GM21528 (cell line): ENCODE results near the gene RFXANK.
"Not testable (repeated sequence)": the region's sequence is repeated elsewhere in the genome, so short reads cannot be mapped to it uniquely, and the experiment has no call there.

Source experiments
- ATAC-seq: cut with Tn5 transposase; IDR thresholded peaks from one replicate; pipeline ENCODE4 v1.9.1; 2021; ENCODE audit warnings: mild to moderate bottlenecking, moderate library complexity; ENCODE audit not compliant: unreplicated experiment, low FRiP score

Gene RFXANK

DNA sequence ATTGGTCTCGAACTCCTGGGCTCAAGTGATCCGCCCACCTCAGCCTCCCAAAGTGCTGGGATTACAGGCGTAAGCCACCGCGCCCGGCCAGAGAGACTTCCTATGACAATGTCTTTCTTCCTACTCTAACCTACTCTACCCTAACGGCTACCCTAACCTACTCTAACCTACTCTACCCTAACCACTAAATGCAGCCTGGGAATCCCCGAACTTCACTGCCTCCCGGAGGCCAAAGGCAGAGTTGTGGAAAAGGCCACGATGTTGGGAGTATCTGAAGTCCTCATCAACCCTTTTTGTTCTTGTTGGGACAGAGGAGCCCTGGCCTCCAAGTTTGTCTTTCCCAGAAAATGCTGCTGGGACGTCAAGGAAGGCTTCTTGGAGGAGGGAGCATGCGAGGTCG is 12.1 kb downstream of the RFXANK start:
- no peak for ATAC-seq

DNA sequence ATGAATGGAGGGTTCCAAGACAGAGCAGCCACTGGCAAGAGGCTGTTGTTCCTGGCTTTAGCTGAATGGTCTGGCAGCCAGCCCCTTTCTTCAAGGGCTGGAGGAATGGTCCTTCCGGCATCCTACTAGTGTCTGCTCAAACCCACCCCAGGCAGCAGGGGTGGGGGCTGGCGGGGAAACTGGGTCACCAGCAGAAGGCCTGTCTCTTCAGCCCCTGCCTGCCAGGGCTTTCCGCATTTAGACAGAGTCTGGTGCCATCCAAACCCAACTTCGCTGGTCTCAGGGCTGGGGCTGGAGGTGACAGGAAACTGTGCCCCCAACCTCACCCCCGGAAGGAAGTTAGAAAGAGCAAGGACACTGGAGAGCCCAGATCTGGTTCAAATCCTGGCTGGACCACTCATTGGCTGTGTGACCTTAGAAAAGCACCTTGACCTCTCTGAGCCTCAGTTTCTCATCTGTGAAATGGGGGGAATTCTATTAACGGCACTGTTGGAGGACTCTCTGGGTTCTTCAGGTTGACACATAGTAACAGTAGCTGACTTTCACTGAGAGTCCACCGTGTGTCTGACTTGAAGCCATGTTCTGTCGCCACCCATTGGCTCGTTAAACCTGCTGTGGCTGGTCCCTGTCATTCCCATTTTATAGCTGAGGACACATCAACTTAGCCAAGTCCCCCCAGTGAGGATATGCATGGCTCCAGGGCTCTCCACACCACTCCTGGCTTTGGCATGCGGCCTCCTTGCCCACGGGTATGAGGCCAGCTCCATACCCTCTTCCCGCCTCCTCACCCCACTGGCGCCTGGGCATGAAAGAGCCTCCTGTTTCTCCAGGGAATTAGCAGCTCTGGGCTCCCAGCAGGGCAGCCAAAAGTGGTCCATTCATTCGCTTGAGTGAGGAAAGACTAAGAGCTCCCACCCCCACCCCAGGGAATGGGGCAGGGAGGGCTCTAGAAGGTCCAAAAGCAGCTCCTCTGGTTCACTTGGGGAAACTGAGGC is 13.7 kb downstream of the RFXANK start:
- no peak for ATAC-seq

DNA sequence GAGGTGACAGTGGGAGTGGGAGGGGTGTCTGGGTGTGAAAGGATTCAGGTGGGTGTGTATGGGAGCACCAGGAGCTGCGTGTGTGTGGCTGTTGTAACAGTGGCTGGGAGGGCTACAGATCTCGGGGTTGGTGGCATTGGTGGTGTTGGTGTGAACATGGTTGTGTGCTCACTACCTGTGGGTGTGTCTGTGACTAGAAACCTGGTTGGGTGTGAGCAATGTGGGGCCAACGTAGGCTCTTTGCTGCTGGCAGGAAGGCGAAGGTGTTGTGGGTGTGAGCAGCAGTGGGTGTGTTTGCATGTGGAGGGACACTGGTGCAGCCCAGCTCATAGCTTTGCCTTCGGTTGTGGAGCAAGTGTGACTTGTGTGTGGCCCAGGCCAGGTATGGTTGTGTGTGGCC is 14.9 kb downstream of the RFXANK start:
- no peak for ATAC-seq

DNA sequence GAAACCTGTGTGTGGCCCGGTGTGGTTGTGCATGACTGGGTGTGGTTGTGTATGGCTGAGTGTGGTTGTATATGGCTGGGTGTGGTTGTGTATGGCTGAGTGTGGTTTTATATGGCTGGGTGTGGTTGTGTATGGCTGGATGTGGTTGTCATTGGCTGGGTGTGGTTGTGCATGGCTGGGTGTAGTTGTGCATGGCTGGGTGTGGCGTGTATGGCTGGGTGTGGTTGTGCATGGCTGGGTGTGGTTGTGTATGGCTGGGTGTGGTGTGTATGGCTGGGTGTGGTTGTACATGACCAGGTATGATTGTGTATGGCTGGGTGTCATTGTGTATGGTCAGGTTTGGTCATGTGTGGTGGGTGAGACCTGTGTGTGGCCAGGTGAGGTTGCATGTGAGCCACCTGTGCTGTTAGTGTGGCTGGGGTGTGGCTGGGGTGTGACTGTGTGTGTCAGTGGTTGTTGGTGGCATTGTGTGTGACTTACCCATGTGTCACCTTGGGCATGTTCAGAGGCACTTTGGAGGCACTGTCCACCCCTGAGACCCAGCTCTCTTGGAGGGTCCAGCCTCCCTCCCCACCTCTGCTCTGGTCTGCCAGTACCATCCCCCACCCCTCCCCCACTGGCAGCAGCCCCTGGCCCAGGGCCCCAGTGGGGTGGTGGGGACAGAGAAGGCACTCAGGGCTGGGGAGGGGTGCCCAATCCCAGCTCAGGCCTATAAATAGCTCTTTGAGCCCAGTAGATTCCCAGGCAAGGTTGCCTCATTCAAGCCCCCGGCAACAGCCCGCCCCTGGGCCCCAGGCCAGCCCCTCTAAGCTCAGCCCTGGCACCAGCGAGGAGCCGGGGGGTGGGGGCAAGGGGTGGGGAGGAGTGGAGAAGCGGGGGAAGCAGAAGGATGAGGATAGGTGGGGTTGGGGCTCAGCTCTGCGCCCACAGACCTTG is 15.8 kb downstream of the RFXANK start:
- no peak for ATAC-seq

DNA sequence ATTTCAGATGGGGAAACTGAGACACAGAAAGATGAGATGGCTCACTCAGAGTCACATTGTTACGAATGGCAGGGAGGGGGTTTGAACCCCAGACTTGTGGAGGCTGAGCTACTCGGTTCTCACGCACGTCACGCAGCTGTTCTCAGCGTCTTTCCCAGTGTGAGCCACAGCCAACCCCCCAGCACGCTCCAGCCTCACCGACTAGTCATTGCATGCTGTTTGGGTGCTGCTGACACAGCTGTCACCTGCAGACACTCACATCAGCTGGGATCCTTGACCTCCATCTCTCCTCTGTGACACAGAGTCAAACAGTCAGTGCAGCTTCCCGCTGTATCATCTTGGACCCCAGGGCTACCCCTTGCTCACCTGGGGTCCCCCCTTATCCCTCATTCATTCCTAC is 17.3 kb downstream of the RFXANK start:
- no peak for ATAC-seq

DNA sequence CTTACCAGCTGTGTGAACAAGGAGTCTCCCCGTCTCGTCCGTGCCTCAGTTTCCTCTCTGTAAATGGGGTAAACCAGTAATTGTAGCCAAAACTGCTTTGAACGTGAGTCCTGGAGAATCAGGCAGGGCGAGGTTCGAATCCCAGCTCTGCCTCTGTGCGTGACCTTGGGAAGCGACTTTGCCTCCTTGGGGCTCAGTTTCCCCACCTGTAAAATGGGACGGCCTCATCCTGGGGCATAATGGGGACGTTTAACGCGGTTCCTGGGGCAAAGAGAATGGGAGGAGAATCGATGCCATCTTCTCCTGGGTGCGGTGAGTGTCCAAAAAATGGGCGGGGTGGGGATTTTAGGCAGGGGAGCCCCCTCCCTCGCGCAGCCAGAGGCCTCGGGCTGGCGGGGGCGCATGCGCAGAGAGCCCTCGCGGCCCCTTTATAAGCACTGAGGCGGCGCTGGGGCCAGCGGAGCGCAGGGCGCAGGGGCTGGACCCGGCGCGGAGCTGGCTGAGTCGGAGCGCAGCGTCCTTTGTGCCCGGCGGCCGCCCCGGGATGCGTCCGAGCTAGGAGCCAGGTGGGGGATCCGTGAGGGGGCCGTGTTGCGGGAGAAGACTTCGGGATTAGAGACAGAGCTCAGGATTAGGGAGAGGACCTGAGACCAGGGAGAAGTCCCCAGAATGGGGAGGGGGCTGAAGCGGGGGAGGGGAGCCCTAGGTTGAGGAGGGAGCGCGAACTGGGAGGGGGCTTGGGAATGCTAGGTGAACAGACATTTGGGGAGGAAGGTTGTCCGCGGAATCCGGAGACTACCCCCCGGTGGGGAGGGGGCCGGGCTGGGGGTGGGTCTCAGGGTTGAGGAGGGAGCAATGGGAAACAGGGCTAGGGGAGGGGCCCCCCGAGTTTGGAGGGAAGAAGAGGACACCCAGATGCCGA is 19.7 kb downstream of the RFXANK start, which contains the start of gene NCAN:
TSS of gene NCAN (plus strand) at position 460 of the 922 bp plus-strand sequence. CDS start 4,996 bp downstream, outside the sequence.
- no peak for ATAC-seq

DNA sequence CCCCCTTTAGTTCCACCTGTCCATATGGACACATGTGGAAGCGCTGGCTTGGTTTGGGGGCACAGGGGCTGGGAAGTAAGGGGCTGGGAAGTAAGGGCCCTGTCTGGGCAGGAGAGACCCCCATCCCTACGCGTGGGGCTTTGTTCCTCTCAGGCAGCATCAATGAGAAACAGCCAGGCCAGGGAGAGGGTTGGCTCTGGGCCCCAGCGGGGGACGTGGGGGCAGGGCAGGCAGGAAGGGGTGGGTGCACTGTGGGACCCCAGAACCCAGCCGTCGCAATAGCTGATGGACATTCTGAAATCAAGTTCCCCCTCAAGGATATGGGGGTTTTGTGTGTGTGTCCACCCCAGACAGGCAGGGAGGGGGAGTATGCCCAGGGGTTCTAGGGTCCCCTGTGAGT is 20.9 kb downstream of the RFXANK start:
- ATAC-seq: no peak

DNA sequence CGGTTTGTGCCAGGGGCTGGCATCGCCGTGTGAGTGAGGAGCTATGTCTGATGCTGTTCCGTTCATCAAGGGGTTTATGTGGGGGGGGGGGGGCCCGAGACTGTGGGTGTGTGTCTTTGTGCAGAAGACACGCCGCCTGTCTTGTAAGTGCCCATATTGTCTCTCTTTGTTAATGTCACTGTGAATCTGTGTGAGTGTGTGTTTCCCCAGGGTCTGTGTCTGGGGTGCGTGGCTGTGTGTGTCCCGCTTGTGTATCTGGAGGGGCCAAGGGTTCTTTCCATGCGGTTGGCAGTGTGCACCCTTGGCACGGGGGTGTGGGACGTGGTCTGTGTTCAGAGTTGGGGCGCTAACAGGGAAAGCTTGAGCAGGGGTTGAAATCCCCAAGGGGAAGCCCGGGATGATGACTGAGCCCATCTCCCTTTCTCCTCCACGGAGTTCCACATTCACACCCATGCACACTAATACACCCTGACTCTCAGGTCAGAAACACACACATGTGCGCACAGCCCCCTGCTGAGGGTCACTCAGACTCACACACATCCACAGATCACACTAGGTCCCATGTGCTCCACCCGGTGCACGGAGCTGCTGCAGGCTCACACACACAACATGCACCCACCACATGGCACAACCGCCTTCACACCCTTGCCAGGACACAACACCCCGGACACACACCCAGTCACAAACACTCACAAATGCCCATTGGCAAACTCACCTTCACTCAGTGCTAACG is 21.5 kb downstream of the RFXANK start:
- ATAC-seq: no peak

DNA sequence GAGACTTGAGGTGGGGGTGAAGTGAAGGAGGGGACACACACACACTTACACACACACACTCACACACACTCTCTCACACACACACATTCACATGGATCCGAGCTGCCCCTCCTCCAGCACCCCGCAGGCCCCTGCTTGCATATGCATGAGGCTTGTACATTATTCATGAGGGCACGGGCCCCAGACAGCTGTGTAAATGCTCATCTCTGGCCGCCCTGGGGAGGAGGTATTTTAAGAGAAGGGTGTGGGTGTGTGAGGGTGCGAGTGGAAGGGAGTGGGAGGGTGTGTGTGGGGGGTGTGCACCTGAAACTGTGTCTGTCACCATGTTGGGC is 22.1 kb downstream of the RFXANK start:
- no peak for ATAC-seq

DNA sequence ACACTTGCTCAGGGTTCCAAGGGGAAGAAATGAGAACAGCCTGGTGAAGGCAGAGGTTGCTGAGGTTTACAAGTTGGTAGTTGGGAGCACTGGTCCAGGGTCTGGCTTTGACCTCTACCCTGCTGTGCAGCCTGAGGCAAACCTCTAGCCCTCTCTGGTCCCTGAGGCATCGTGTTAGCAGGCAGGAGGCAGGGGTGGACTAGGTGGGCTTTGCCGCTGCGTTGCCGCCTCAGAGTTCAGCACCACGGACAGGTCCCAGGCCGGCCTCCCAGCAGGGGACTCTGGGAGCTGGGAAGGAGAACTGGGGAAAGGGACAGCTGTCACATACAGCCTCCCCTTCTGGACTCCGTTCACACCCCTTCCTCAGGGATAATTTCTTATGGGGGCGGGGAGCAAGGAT is 22.8 kb downstream of the RFXANK start:
- ATAC-seq: no peak

DNA sequence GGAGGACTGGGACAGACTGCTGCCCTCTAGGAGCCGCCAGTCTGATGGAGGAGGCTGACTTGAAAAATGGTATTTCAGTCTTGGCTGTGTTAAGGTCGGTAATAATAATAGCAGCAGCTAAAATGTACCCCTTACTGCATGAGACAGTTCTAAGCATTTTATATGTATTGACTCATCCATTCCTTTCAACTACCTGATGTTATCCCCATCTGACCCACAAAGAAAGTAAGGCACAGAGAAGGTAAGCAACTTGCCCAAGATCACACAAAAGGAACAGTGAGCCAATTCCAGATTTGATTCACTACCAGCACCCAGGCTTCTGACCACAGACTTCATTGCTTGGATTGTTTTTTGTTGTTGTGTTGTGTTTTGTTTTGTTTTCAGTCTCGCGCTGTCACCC is 23.7 kb downstream of the RFXANK start:
- ATAC-seq: no peak

DNA sequence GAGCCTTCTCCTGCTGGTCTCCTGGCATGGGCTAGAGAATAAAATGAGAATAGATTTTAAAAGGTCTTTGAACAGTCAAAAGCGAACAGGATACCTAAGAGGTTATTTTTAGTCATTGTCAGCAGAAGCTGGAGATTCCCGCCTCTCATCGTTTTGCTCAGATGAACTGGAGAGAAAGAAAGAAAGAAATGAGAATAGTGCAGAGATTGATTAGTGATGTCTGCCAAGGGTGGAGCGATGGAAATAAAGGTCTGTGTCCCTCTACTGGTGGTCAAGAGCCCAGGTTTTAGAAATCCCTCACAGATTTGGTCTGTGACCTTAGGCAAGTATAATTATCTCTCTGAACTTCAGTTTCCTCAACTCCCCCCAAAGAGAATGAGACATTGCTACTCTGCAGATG is 25.0 kb downstream of the RFXANK start:
- no peak for ATAC-seq

DNA sequence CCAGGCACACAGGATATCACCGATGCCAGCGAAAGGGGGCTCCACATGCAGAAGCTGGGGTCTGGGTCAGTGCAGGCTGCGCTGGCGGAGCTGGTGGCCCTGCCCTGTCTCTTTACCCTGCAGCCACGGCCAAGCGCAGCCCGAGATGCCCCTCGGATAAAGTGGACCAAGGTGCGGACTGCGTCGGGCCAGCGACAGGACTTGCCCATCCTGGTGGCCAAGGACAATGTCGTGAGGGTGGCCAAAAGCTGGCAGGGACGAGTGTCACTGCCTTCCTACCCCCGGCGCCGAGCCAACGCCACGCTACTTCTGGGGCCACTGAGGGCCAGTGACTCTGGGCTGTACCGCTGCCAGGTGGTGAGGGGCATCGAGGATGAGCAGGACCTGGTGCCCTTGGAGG is 26.9 kb downstream of the RFXANK start:
- ATAC-seq: no peak

DNA sequence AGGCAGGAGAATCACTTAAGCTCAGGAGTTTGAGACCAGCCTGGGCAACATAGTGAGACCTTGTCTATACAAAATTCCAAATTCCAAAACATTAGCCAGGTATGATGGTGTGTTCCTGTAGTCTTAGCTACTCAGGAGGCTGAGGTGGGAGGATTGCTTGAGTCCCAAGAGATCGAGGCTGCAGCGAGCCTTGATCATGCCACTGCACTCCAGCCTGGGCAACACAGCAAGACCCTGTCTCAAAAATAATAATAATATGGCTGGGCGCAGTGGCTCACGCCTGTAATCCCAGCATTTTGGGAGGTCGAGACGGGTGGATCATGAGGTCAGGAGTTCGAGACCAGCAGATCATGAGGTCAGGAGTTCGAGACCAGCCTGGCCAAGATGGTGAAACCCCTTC is 28.9 kb downstream of the RFXANK start:
- not testable (repeated sequence) for ATAC-seq

DNA sequence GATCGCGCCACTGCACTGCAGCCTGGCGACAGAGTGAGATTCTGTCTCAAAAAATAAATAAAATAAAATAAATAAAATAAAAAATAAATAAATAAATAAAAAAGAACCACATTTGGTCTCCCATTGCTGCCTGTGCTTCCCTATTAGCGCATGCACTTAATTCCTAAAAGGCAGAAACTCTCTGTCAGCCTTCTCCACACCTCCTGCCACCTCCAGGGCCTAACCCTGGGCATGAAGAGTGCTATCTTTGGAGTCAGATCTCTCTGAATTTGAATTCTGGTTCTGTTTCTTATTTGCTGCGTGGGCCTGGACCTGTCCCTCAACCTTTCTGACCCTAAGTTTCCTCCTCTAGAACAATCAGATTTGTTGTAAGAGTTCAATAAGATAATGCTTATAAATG is 31.0 kb downstream of the RFXANK start:
- ATAC-seq: no peak

DNA sequence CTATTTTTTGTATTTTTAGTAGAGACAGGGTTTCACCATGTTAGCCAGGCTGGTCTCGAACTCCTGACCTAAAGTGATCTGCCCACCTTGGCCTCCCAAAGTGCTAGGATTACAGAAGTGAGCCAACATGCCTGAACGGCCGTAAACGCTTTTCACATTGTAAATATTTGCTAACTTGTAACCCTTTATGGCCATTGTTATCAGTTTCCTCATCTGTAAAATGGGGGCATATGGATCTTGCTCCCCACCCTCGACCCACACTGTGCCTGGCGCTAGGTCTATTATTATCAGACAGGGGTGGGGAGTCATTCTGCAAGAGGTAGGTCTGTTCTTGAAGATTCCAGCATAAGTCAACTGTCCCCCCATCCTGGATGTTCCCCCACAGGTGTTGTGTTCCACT is 31.6 kb downstream of the RFXANK start:
- no peak for ATAC-seq

DNA sequence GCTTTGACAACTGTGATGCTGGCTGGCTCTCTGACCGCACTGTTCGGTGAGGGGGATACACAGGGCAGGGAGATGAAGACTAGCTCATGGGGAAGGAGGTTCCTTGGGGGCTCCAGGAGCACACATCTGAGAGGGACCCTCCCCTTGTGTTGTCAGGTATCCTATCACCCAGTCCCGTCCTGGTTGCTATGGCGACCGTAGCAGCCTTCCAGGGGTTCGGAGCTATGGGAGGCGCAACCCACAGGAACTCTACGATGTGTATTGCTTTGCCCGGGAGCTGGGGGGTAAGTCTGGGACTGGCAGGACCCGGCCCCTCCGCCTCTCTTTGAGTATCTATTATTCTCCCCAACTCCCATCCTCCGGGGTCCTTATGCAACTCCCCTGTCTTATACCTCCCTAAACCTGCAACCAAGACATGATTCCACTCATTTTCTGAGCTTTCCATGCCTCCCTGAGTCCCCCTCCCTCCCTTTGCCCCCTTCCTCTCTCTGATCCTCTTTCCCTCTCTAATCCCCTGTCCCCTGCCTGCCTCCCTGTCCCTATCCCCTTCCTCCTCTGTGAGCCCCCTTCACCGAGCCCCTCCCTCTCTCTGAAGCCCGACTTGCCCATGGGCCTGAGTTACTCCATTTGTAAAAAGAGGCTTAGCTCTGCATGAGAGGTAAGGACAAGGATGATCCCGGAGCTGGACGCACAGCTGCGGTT is 32.2 kb downstream of the RFXANK start:
- no peak for ATAC-seq

DNA sequence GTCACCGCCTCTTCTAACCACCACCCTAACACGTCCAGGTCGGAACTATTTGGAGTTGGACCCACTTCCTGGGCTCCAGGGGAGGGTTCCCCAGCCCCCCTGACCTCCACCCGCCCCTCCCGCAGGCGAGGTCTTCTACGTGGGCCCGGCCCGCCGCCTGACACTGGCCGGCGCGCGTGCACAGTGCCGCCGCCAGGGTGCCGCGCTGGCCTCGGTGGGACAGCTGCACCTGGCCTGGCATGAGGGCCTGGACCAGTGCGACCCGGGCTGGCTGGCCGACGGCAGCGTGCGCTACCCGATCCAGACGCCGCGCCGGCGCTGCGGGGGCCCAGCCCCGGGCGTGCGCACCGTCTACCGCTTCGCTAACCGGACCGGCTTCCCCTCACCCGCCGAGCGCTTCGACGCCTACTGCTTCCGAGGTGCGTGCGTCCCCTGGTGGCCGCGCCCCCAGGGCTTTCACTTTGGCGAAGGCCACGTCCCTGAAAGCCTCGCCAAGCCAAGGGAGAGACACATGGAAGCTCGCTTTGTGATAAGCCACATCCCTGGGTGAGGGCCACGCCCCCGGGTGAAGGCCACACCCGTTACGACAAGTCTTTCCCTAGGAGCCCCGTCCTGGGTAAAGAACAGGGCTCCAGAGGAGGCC is 32.9 kb downstream of the RFXANK start:
- no peak for ATAC-seq

DNA sequence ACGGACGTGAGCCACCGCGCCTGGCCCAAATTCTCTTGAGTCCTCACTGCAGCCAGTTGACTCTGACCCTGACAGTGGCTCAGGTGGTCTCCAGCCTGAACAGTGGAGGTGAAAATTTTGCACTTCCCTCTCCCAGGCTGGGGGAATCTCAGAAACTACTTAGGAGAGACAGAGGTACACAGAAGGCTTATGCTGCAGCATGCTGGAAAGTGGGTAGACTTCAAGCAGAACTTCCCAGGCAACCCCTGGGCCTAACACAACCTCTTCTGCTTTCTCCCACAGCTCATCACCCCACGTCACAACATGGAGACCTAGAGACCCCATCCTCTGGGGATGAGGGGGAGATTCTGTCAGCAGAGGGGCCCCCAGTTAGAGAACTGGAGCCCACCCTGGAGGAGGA is 34.1 kb downstream of the RFXANK start:
- no peak for ATAC-seq
